IMR-90 (cell line): ENCODE measurements around the gene FNDC11. TPM values are rescaled to one million over a fixed set of nuclear protein-coding genes. Genes with fewer than 3 reads are reported as not detected.

ENCODE experiments used
- ATAC-seq: fragments of 200-7000 bp; cut with Tn5 transposase; 2 replicates; pipeline ENCODE4 v1.9.1; 2020; ENCODE audit warnings: low read depth, mild to moderate bottlenecking, moderate library complexity
- BruUV-seq: library from RNA; stranded (reverse); fragments of 400-500 nt; replicated peaks from 2 replicates; lab custom pipeline; 2021; lab: Mats Ljungman, UMichigan
- CTCF ChIA-PET: fragments of 300-600 bp; formaldehyde crosslinking; extraction: SDS; loops from one replicate; lab custom pipeline; 2021; ENCODE audit warnings: antibody characterized with exemption; lab: Yijun Ruan, JAX
- POLR2A ChIA-PET: fragments of 300-600 bp; sonication (Branson Sonifier 250); formaldehyde crosslinking; loops from one replicate; lab custom pipeline; 2022; ENCODE audit warnings: antibody characterized with exemption; ENCODE audit not compliant: unreplicated experiment; lab: Charles Lee
- DNase-seq: peaks from one replicate; pipeline ENCODE4 v3.0.0; 2013
- H2AFZ ChIP-seq: replicated peaks from 2 replicates; pipeline ENCODE3; 2013; ENCODE audit warnings: low read length, mild to moderate bottlenecking; ENCODE audit not compliant: poor library complexity
- H2AK5ac ChIP-seq: 2 replicates; pipeline ENCODE4 v1.6.1; 2013; ENCODE audit warnings: low read depth, low read length, inconsistent platforms
- H2AK9ac ChIP-seq: replicated peaks from 2 replicates; pipeline ENCODE3; 2013; ENCODE audit warnings: mild to moderate bottlenecking, low read depth, low read length, moderate library complexity; ENCODE audit not compliant: poor library complexity
- H2BK120ac ChIP-seq: 2 replicates; pipeline ENCODE4 v1.6.1; 2013; ENCODE audit warnings: low read depth, low read length, inconsistent platforms
- H2BK15ac ChIP-seq: 3 replicates; pipeline ENCODE4 v1.6.1; 2013; ENCODE audit warnings: low read depth, low read length, inconsistent platforms
- H2BK20ac ChIP-seq: 2 replicates; pipeline ENCODE4 v1.6.1; 2013; ENCODE audit warnings: low read depth, mild to moderate bottlenecking, inconsistent platforms, low read length, moderate library complexity
- H2BK5ac ChIP-seq: 2 replicates; pipeline ENCODE4 v1.6.1; 2013; ENCODE audit warnings: mild to moderate bottlenecking, low read depth, low read length, inconsistent platforms; ENCODE audit not compliant: poor library complexity, severe bottlenecking
- H3K14ac ChIP-seq: replicated peaks from 2 replicates; pipeline ENCODE4 v1.6.1; 2013; ENCODE audit warnings: low read depth, low read length, inconsistent platforms
- H3K18ac ChIP-seq: 2 replicates; pipeline ENCODE4 v1.6.1; 2013; ENCODE audit warnings: low read depth, low read length, control low read depth
- H3K23ac ChIP-seq: 2 replicates; pipeline ENCODE4 v1.6.1; 2013; ENCODE audit warnings: low read depth, low read length, inconsistent platforms
- H3K27ac ChIP-seq: 2 replicates; pipeline ENCODE4 v1.5.1; 2013; ENCODE audit warnings: mild to moderate bottlenecking, control low read depth, low read length; ENCODE audit not compliant: insufficient read depth
- H3K27me3 ChIP-seq: 2 replicates; pipeline ENCODE4 v1.6.1; 2013; ENCODE audit warnings: low read length; ENCODE audit not compliant: control insufficient read depth, insufficient read depth
- H3K36me3 ChIP-seq: 2 replicates; pipeline ENCODE4 v1.6.1; 2013; ENCODE audit warnings: low read length, mixed read lengths; ENCODE audit not compliant: control insufficient read depth, insufficient read depth
- H3K4ac ChIP-seq: 2 replicates; pipeline ENCODE4 v1.6.1; 2013; ENCODE audit warnings: low read depth, low read length, inconsistent platforms
- H3K4me1 ChIP-seq: 2 replicates; pipeline ENCODE4 v1.6.1; 2013; ENCODE audit warnings: low read length, mixed read lengths; ENCODE audit not compliant: control insufficient read depth, insufficient read depth
- H3K4me2 ChIP-seq: 2 replicates; pipeline ENCODE4 v1.6.1; 2013; ENCODE audit warnings: low read depth, mild to moderate bottlenecking, control low read depth, low read length, moderate library complexity
- H3K4me3 ChIP-seq: 2 replicates; pipeline ENCODE4 v1.5.1; 2013; ENCODE audit warnings: low read depth, mild to moderate bottlenecking, control low read depth, low read length, moderate library complexity; ENCODE audit not compliant: insufficient read depth
- H3K56ac ChIP-seq: 2 replicates; pipeline ENCODE4 v1.6.1; 2013; ENCODE audit warnings: low read length, inconsistent platforms; ENCODE audit not compliant: insufficient read depth; ENCODE audit errors: extremely low read depth
- H3K79me1 ChIP-seq, 2 experiments: 2 replicates each; pipeline ENCODE4 v1.6.1; 2013; ENCODE audit warnings: low read length in 2 of 2, inconsistent platforms in 1 of 2, low read depth in 1 of 2
- H3K9ac ChIP-seq: 2 replicates; pipeline ENCODE4 v1.6.1; 2013; ENCODE audit warnings: low read depth, low read length, control low read depth
- H3K9me1 ChIP-seq: 2 replicates; pipeline ENCODE4 v1.6.1; 2013; ENCODE audit warnings: low read length, inconsistent platforms; ENCODE audit not compliant: insufficient read depth
- H3K9me3 ChIP-seq: 2 replicates; pipeline ENCODE4 v1.6.1; 2013; ENCODE audit warnings: low read length; ENCODE audit not compliant: control insufficient read depth, insufficient read depth
- H4K20me1 ChIP-seq: 2 replicates; pipeline ENCODE4 v1.6.1; 2013; ENCODE audit warnings: low read length, inconsistent platforms; ENCODE audit not compliant: insufficient read depth
- H4K5ac ChIP-seq: 2 replicates; pipeline ENCODE4 v1.6.1; 2013; ENCODE audit warnings: mild to moderate bottlenecking, low read depth, low read length, control low read depth
- H4K8ac ChIP-seq, 2 experiments: 2 replicates each; pipeline ENCODE4 v1.6.1; 2013; ENCODE audit warnings: low read depth in 2 of 2, low read length in 2 of 2, control low read depth in 1 of 2, inconsistent platforms in 1 of 2
- H4K91ac ChIP-seq: 2 replicates; pipeline ENCODE4 v1.6.1; 2013; ENCODE audit warnings: low read depth, low read length, inconsistent platforms; ENCODE audit not compliant: insufficient read depth
- BHLHE40 ChIP-seq: fragments of 150-350 bp; IDR thresholded peaks from 2 replicates; pipeline ENCODE4 v1.6.1; 2016; ENCODE audit warnings: mild to moderate bottlenecking, low read depth, low read length
- CEBPB ChIP-seq: IDR thresholded peaks from 2 replicates; pipeline ENCODE4 v1.6.1; 2012; ENCODE audit warnings: low read depth, low read length, improper control_type of control experiment
- CHD1 ChIP-seq: IDR thresholded peaks from 2 replicates; pipeline ENCODE4 v1.6.1; 2012; ENCODE audit warnings: low read depth, low read length, improper control_type of control experiment
- FOS ChIP-seq: fragments of 150-350 bp; IDR thresholded peaks from 2 replicates; pipeline ENCODE4 v1.6.1; 2016; ENCODE audit warnings: low read depth, low read length
- MAFK ChIP-seq: IDR thresholded peaks from 2 replicates; pipeline ENCODE4 v1.6.1; 2012; ENCODE audit warnings: low read depth, low read length, improper control_type of control experiment
- MAZ ChIP-seq: IDR thresholded peaks from 2 replicates; pipeline ENCODE4 v1.6.1; 2012; ENCODE audit warnings: low read depth, mild to moderate bottlenecking, low read length, improper control_type of control experiment, moderate library complexity, borderline replicate concordance
- MXI1 ChIP-seq: IDR thresholded peaks from 2 replicates; pipeline ENCODE4 v1.6.1; 2012; ENCODE audit warnings: low read depth, mild to moderate bottlenecking, low read length, moderate library complexity, borderline replicate concordance
- NFE2L2 ChIP-seq: fragments of 150-350 bp; IDR thresholded peaks from 2 replicates; pipeline ENCODE4 v1.6.1; 2016; ENCODE audit warnings: low read depth, mild to moderate bottlenecking, low read length
- POLR2A ChIP-seq: IDR thresholded peaks from 2 replicates; pipeline ENCODE4 v1.6.1; 2012; ENCODE audit warnings: mild to moderate bottlenecking, low read depth, low read length
- RAD21 ChIP-seq: IDR thresholded peaks from 2 replicates; pipeline ENCODE4 v1.6.1; 2012; ENCODE audit warnings: low read length, improper control_type of control experiment
- RCOR1 ChIP-seq: IDR thresholded peaks from 2 replicates; pipeline ENCODE4 v1.6.1; 2012; ENCODE audit warnings: mild to moderate bottlenecking, low read length, improper control_type of control experiment; ENCODE audit not compliant: insufficient replicate concordance
- RFX5 ChIP-seq: IDR thresholded peaks from 2 replicates; pipeline ENCODE4 v1.8.0; 2012; ENCODE audit warnings: low read depth, mild to moderate bottlenecking, low read length, moderate library complexity
- SMC3 ChIP-seq: fragments of 150-350 bp; IDR thresholded peaks from 2 replicates; pipeline ENCODE4 v1.6.1; 2016; ENCODE audit warnings: low read depth, mild to moderate bottlenecking, antibody characterized with exemption, low read length, moderate library complexity
- WGBS, 2 experiments: methylation state at CpG; one replicate each; pipeline versions ENCODE4 v1.1.5 to v1.1.7; 2013; ENCODE audit warnings: missing lambda C conversion rate in 2 of 2; ENCODE audit not compliant: insufficient read length in 1 of 2; ENCODE audit errors: extremely low coverage in 2 of 2; 5-methylcytosine and 5-hydroxymethylcytosine counted together
- dilution Hi-C: fragments of 300-500 bp; cut with HindIII; formaldehyde crosslinking; loops from one replicate; pipeline ENCODE4 v1.14.3; 2018; ENCODE audit warnings: low sequenced_read_pairs; ENCODE audit not compliant: unreplicated experiment
- in situ Hi-C: fragments of 300-500 bp; cut with MboI; formaldehyde crosslinking; loops from 3 replicates; pipeline ENCODE4 v1.14.3; 2019; ENCODE audit warnings: low sequenced_read_pairs, inconsistent platforms, mixed read lengths
- intact Hi-C: fragments of 100-400 bp; cut with micrococcal nuclease; formaldehyde crosslinking; loops from 2 replicates; pipeline ENCODE4 v1.10.0; 2022
- polyA plus RNA-seq, 3 experiments: library from polyadenylated mRNA; depleted of rRNA; stranded (reverse); fragments of >200 nt; gene quantifications; 2 replicates each; pipeline ENCODE4 v1.2.3, GENCODE V29; 2012; ENCODE audit warnings: low replicate concordance in 1 of 3
- total RNA-seq: library from RNA; depleted of rRNA; stranded (reverse); fragments of >200 nt; gene quantifications from 2 replicates; pipeline ENCODE4 v1.2.3, GENCODE V29; 2012
- TF ChIP-seq, protein P1 (sequence below): fragments of 150-350 bp; IDR thresholded peaks from 2 replicates; pipeline ENCODE4 v1.6.1; 2016; ENCODE audit warnings: low read depth, mild to moderate bottlenecking, low read length, moderate library complexity, borderline replicate concordance
- TF ChIP-seq, protein P2 (sequence below): conservative IDR thresholded peaks from 2 replicates; pipeline ENCODE4 v1.5.1; 2012; ENCODE audit warnings: mild to moderate bottlenecking, low read depth, low read length, improper control_type of control experiment
- TF ChIP-seq, protein P3 (sequence below): fragments of 150-350 bp; IDR thresholded peaks from 2 replicates; pipeline ENCODE4 v1.6.1; 2017; ENCODE audit warnings: mild to moderate bottlenecking, antibody characterized with exemption, low read length, low read depth

The FNDC11 gene
- total and polyA plus RNA-seq, 2 of the 4 experiments (the other 2 are of a cell fraction), result 0.36 to 1.0 TPM

DNA sequence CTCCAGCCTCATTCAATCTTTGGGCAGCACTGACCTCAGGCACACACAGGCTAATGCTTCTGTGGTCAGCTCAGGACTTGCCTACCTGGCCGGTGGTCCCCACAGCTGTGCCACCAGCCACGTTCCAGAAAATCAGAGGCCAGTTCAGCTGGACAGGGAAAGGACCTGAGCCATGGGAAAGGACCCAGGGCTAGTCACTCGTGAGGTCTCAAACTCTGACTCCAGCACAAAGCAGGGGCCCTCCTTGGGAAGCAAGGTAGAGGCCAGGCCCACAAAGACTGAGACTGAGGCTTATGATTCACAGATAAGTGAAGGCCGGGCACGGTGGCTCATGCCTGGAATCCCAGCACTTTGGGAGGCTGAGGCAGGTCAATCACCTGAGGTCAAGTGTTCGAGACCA lies 42.5 kb downstream of the FNDC11 start:
- ChIA-PET CTCF (no interaction called here), POLR2A (no interaction called here)
- H3K23ac ChIP-seq, result no peak overlapping the region
- no peak overlapping the region for H4K8ac ChIP-seq
- H3K9me3 ChIP-seq, result no peaks in the 10 kb centered on the region
- no peak overlapping the region for H3K18ac ChIP-seq
- no peak overlapping the region for H2BK20ac ChIP-seq
- in situ Hi-C loops (no loop called here), intact Hi-C loops (no loop called here), dilution Hi-C loops (no loop called here)
- H3K14ac ChIP-seq, result no peak overlapping the region
- H3K4ac ChIP-seq, result no peak overlapping the region
- peaks cover 46% of the 10 kb centered on the region for H3K36me3 ChIP-seq
- DNase-seq (no peak), ATAC-seq (no peak)
- no peak for TF ChIP-seq MAZ
- TF ChIP-seq POLR2A, result no peak
- TF ChIP-seq, protein P1, sequence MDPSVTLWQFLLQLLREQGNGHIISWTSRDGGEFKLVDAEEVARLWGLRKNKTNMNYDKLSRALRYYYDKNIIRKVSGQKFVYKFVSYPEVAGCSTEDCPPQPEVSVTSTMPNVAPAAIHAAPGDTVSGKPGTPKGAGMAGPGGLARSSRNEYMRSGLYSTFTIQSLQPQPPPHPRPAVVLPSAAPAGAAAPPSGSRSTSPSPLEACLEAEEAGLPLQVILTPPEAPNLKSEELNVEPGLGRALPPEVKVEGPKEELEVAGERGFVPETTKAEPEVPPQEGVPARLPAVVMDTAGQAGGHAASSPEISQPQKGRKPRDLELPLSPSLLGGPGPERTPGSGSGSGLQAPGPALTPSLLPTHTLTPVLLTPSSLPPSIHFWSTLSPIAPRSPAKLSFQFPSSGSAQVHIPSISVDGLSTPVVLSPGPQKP, result no peak
- TF ChIP-seq NFE2L2, result no peak
- TF ChIP-seq MAFK, result no peak
- TF ChIP-seq FOS, result no peak
- TF ChIP-seq, protein P2, sequence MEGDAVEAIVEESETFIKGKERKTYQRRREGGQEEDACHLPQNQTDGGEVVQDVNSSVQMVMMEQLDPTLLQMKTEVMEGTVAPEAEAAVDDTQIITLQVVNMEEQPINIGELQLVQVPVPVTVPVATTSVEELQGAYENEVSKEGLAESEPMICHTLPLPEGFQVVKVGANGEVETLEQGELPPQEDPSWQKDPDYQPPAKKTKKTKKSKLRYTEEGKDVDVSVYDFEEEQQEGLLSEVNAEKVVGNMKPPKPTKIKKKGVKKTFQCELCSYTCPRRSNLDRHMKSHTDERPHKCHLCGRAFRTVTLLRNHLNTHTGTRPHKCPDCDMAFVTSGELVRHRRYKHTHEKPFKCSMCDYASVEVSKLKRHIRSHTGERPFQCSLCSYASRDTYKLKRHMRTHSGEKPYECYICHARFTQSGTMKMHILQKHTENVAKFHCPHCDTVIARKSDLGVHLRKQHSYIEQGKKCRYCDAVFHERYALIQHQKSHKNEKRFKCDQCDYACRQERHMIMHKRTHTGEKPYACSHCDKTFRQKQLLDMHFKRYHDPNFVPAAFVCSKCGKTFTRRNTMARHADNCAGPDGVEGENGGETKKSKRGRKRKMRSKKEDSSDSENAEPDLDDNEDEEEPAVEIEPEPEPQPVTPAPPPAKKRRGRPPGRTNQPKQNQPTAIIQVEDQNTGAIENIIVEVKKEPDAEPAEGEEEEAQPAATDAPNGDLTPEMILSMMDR, result no peak
- no peak for TF ChIP-seq MXI1
- no peak for TF ChIP-seq RFX5
- no peak for TF ChIP-seq CEBPB
- TF ChIP-seq RAD21, result no peak
- no peak for TF ChIP-seq CHD1
- TF ChIP-seq RCOR1, result no peak
- no peak for TF ChIP-seq SMC3
- TF ChIP-seq BHLHE40, result no peak
- TF ChIP-seq, protein P3, sequence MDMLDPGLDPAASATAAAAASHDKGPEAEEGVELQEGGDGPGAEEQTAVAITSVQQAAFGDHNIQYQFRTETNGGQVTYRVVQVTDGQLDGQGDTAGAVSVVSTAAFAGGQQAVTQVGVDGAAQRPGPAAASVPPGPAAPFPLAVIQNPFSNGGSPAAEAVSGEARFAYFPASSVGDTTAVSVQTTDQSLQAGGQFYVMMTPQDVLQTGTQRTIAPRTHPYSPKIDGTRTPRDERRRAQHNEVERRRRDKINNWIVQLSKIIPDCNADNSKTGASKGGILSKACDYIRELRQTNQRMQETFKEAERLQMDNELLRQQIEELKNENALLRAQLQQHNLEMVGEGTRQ, result no peak
- no peak overlapping the region for H2AK5ac ChIP-seq
- no peak overlapping the region for H3K4me2 ChIP-seq
- no peaks in the 10 kb centered on the region for H3K27me3 ChIP-seq
- peaks cover 7% of the 10 kb centered on the region for H3K4me1 ChIP-seq
- H4K91ac ChIP-seq, result no peak overlapping the region
- H2BK120ac ChIP-seq, result no peak overlapping the region
- H2BK15ac ChIP-seq, result no peak overlapping the region
- no peaks in the 10 kb centered on the region; the same call in 1 of the 2 replicates for H4K20me1 ChIP-seq
- H3K79me1 ChIP-seq, result peaks cover 10 to 20% of the 10 kb centered on the region in 2 experiments; a peak in 3 of 4 replicates
- BruUV-seq, result no TSS peak
- no peak overlapping the region for H3K4me3 ChIP-seq
- 89% methylated on average over 3 of the region's 6 CpGs; no CpG with 5 or more reads in 1 of the 2 experiments for WGBS, 2 experiments
- H3K9ac ChIP-seq, result no peak overlapping the region
- H3K27ac ChIP-seq, result no peak overlapping the region
- H3K9me1 ChIP-seq, result peaks cover 4% of the 10 kb centered on the region; the same call in 1 of the 2 replicates
- no peak overlapping the region for H3K56ac ChIP-seq
- no peak overlapping the region for H2AFZ ChIP-seq
- no peak overlapping the region for H2AK9ac ChIP-seq
- no peak overlapping the region for H4K5ac ChIP-seq
- H2BK5ac ChIP-seq, result no peak overlapping the region
